ENCODE data around the gene RAB31.

Gene RAB31

GRCh38 chr18:9756271-9756932 is 48.3 kb downstream of the RAB31 start:
- Histone ChIP-seq H3K4me3 (ENCODE audit: low read depth in 1 of 5, low read length in 5 of 5) (no peak overlapping the region), H3K4me1 (ENCODE audit: control insufficient read depth in 5 of 5, insufficient read depth in 5 of 5, low read length in 5 of 5) (peaks cover 0 to 35% (median 5%) of the 10 kb centered on the region in 5 donors)

GRCh38 chr18:9756933-9757470 is 48.9 kb downstream of the RAB31 start:
- Histone ChIP-seq H3K27me3 (ENCODE audit: control insufficient read depth in 5 of 5, insufficient read depth in 4 of 5, low read length in 5 of 5) (no peaks in the 10 kb centered on the region), H3K36me3 (ENCODE audit: control insufficient read depth in 5 of 5, insufficient read depth in 5 of 5, low read length in 5 of 5) (peaks cover 0 to 3% (median 0%) of the 10 kb centered on the region in 5 donors), H3K27ac (ENCODE audit: low read depth, low read length) (no peak overlapping the region), H3K9ac (ENCODE audit: low read length in 5 of 5) (no peak overlapping the region), H3K4me3 (ENCODE audit: low read depth in 1 of 5, low read length in 5 of 5) (no peak overlapping the region), H3K9me3 (ENCODE audit: control insufficient read depth in 5 of 5, low read length in 5 of 5) (no peaks in the 10 kb centered on the region), H3K4me1 (ENCODE audit: control insufficient read depth in 5 of 5, insufficient read depth in 5 of 5, low read length in 5 of 5) (peaks cover 0 to 40% (median 7%) of the 10 kb centered on the region in 5 donors)

More at GRCh38 chr18:9756271-9756932, 48.3 kb downstream of the RAB31 start:
- Histone ChIP-seq H3K9me3 (ENCODE audit: control insufficient read depth in 5 of 5, low read length in 5 of 5) (no peaks in the 10 kb centered on the region), H3K27me3 (ENCODE audit: control insufficient read depth in 5 of 5, insufficient read depth in 4 of 5, low read length in 5 of 5) (no peaks in the 10 kb centered on the region), H3K27ac (ENCODE audit: low read depth, low read length) (no peak overlapping the region), H3K36me3 (ENCODE audit: control insufficient read depth in 5 of 5, insufficient read depth in 5 of 5, low read length in 5 of 5) (peaks cover 0 to 3% (median 0%) of the 10 kb centered on the region in 5 donors), H3K9ac (ENCODE audit: low read length in 5 of 5) (no peak overlapping the region)

GRCh38 chr18:9757827-9758621 is 49.9 kb downstream of the RAB31 start:
- peaks cover 0 to 3% (median 0%) of the 10 kb centered on the region in 5 donors for H3K36me3 ChIP-seq (ENCODE audit: control insufficient read depth in 5 of 5, insufficient read depth in 5 of 5, low read length in 5 of 5)
- H3K4me3 ChIP-seq (ENCODE audit: low read depth in 1 of 5, low read length in 5 of 5), result no peak overlapping the region
- no peaks in the 10 kb centered on the region for H3K27me3 ChIP-seq (ENCODE audit: control insufficient read depth in 5 of 5, insufficient read depth in 4 of 5, low read length in 5 of 5)
- H3K4me1 ChIP-seq (ENCODE audit: control insufficient read depth in 5 of 5, insufficient read depth in 5 of 5, low read length in 5 of 5), result peaks cover 0 to 41% (median 7%) of the 10 kb centered on the region in 5 donors
- no peak overlapping the region for H3K27ac ChIP-seq (ENCODE audit: low read depth, low read length)
- H3K9me3 ChIP-seq (ENCODE audit: control insufficient read depth in 5 of 5, low read length in 5 of 5), result no peaks in the 10 kb centered on the region
- no peak overlapping the region for H3K9ac ChIP-seq (ENCODE audit: low read length in 5 of 5)

- peaks cover 0 to 3% (median 0%) of the 10 kb centered on the region in 5 donors for H3K36me3 ChIP-seq (ENCODE audit: control insufficient read depth in 5 of 5, insufficient read depth in 5 of 5, low read length in 5 of 5)
- H3K9ac ChIP-seq (ENCODE audit: low read length in 5 of 5), result no peak overlapping the region
- no peaks in the 10 kb centered on the region for H3K27me3 ChIP-seq (ENCODE audit: control insufficient read depth in 5 of 5, insufficient read depth in 4 of 5, low read length in 5 of 5)
- H3K9me3 ChIP-seq (ENCODE audit: control insufficient read depth in 5 of 5, low read length in 5 of 5), result no peaks in the 10 kb centered on the region
- H3K4me3 ChIP-seq (ENCODE audit: low read depth in 1 of 5, low read length in 5 of 5), result no peak overlapping the region
- peaks cover 0 to 41% (median 7%) of the 10 kb centered on the region in 5 donors for H3K4me1 ChIP-seq (ENCODE audit: control insufficient read depth in 5 of 5, insufficient read depth in 5 of 5, low read length in 5 of 5)
- H3K27ac ChIP-seq (ENCODE audit: low read depth, low read length), result no peak overlapping the region
These were observed 50.5 kb downstream of the RAB31 start for GRCh38 chr18:9758624-9759075.

- H3K9me3 ChIP-seq (ENCODE audit: control insufficient read depth in 5 of 5, low read length in 5 of 5), result no peaks in the 10 kb centered on the region
- H3K36me3 ChIP-seq (ENCODE audit: control insufficient read depth in 5 of 5, insufficient read depth in 5 of 5, low read length in 5 of 5), result peaks cover 0 to 3% (median 0%) of the 10 kb centered on the region in 5 donors
- peaks cover 0 to 41% (median 7%) of the 10 kb centered on the region in 5 donors for H3K4me1 ChIP-seq (ENCODE audit: control insufficient read depth in 5 of 5, insufficient read depth in 5 of 5, low read length in 5 of 5)
- H3K27me3 ChIP-seq (ENCODE audit: control insufficient read depth in 5 of 5, insufficient read depth in 4 of 5, low read length in 5 of 5), result no peaks in the 10 kb centered on the region
- no peak overlapping the region for H3K27ac ChIP-seq (ENCODE audit: low read depth, low read length)
- H3K9ac ChIP-seq (ENCODE audit: low read length in 5 of 5), result no peak overlapping the region
- H3K4me3 ChIP-seq (ENCODE audit: low read depth in 1 of 5, low read length in 5 of 5), result no peak overlapping the region
These were observed 52.5 kb downstream of the RAB31 start for GRCh38 chr18:9760641-9761040.

- H3K36me3 ChIP-seq (ENCODE audit: control insufficient read depth in 5 of 5, insufficient read depth in 5 of 5, low read length in 5 of 5), result peaks cover 0 to 3% (median 0%) of the 10 kb centered on the region in 5 donors
- peaks cover 0 to 32% (median 9%) of the 10 kb centered on the region in 5 donors for H3K4me1 ChIP-seq (ENCODE audit: control insufficient read depth in 5 of 5, insufficient read depth in 5 of 5, low read length in 5 of 5)
- H3K9ac ChIP-seq (ENCODE audit: low read length in 5 of 5), result no peak overlapping the region
- H3K27me3 ChIP-seq (ENCODE audit: control insufficient read depth in 5 of 5, insufficient read depth in 4 of 5, low read length in 5 of 5), result no peaks in the 10 kb centered on the region
- no peak overlapping the region for H3K4me3 ChIP-seq (ENCODE audit: low read depth in 1 of 5, low read length in 5 of 5)
- no peaks in the 10 kb centered on the region for H3K9me3 ChIP-seq (ENCODE audit: control insufficient read depth in 5 of 5, low read length in 5 of 5)
- no peak overlapping the region for H3K27ac ChIP-seq (ENCODE audit: low read depth, low read length)
These were observed 54.4 kb downstream of the RAB31 start for GRCh38 chr18:9762526-9762925.

- Histone ChIP-seq H3K4me1 (ENCODE audit: control insufficient read depth in 5 of 5, insufficient read depth in 5 of 5, low read length in 5 of 5) (peaks cover 0 to 29% (median 9%) of the 10 kb centered on the region in 5 donors), H3K4me3 (ENCODE audit: low read depth in 1 of 5, low read length in 5 of 5) (no peak overlapping the region), H3K27ac (ENCODE audit: low read depth, low read length) (no peak overlapping the region), H3K27me3 (ENCODE audit: control insufficient read depth in 5 of 5, insufficient read depth in 4 of 5, low read length in 5 of 5) (no peaks in the 10 kb centered on the region), H3K36me3 (ENCODE audit: control insufficient read depth in 5 of 5, insufficient read depth in 5 of 5, low read length in 5 of 5) (peaks cover 0 to 3% (median 0%) of the 10 kb centered on the region in 5 donors), H3K9ac (ENCODE audit: low read length in 5 of 5) (no peak overlapping the region), H3K9me3 (ENCODE audit: control insufficient read depth in 5 of 5, low read length in 5 of 5) (no peaks in the 10 kb centered on the region)
These were observed 55.1 kb downstream of the RAB31 start for GRCh38 chr18:9763157-9763556.

GRCh38 chr18:9764011-9764481 is 55.9 kb downstream of the RAB31 start:
- Histone ChIP-seq H3K27me3 (ENCODE audit: control insufficient read depth in 5 of 5, insufficient read depth in 4 of 5, low read length in 5 of 5) (no peaks in the 10 kb centered on the region), H3K36me3 (ENCODE audit: control insufficient read depth in 5 of 5, insufficient read depth in 5 of 5, low read length in 5 of 5) (no peaks in the 10 kb centered on the region), H3K4me3 (ENCODE audit: low read depth in 1 of 5, low read length in 5 of 5) (no peak overlapping the region), H3K27ac (ENCODE audit: low read depth, low read length) (no peak overlapping the region), H3K4me1 (ENCODE audit: control insufficient read depth in 5 of 5, insufficient read depth in 5 of 5, low read length in 5 of 5) (peaks cover 0 to 22% (median 9%) of the 10 kb centered on the region in 5 donors), H3K9me3 (ENCODE audit: control insufficient read depth in 5 of 5, low read length in 5 of 5) (no peaks in the 10 kb centered on the region), H3K9ac (ENCODE audit: low read length in 5 of 5) (no peak overlapping the region)

- Histone ChIP-seq H3K9me3 (ENCODE audit: control insufficient read depth in 5 of 5, low read length in 5 of 5) (no peaks in the 10 kb centered on the region), H3K4me1 (ENCODE audit: control insufficient read depth in 5 of 5, insufficient read depth in 5 of 5, low read length in 5 of 5) (peaks cover 0 to 22% (median 9%) of the 10 kb centered on the region in 5 donors), H3K36me3 (ENCODE audit: control insufficient read depth in 5 of 5, insufficient read depth in 5 of 5, low read length in 5 of 5) (no peaks in the 10 kb centered on the region), H3K4me3 (ENCODE audit: low read depth in 1 of 5, low read length in 5 of 5) (no peak overlapping the region), H3K27ac (ENCODE audit: low read depth, low read length) (no peak overlapping the region), H3K27me3 (ENCODE audit: control insufficient read depth in 5 of 5, insufficient read depth in 4 of 5, low read length in 5 of 5) (no peaks in the 10 kb centered on the region), H3K9ac (ENCODE audit: low read length in 5 of 5) (no peak overlapping the region)
These were observed 57.4 kb downstream of the RAB31 start for GRCh38 chr18:9765501-9765900.

- Histone ChIP-seq H3K4me1 (ENCODE audit: control insufficient read depth in 5 of 5, insufficient read depth in 5 of 5, low read length in 5 of 5) (peaks cover 0 to 21% (median 10%) of the 10 kb centered on the region in 5 donors), H3K4me3 (ENCODE audit: low read depth in 1 of 5, low read length in 5 of 5) (no peak overlapping the region), H3K27ac (ENCODE audit: low read depth, low read length) (no peak overlapping the region)
These were observed 58.0 kb downstream of the RAB31 start for GRCh38 chr18:9766076-9766481.

More at GRCh38 chr18:9766076-9766481, 58.0 kb downstream of the RAB31 start:
- Histone ChIP-seq H3K27me3 (ENCODE audit: control insufficient read depth in 5 of 5, insufficient read depth in 4 of 5, low read length in 5 of 5) (no peaks in the 10 kb centered on the region), H3K36me3 (ENCODE audit: control insufficient read depth in 5 of 5, insufficient read depth in 5 of 5, low read length in 5 of 5) (no peaks in the 10 kb centered on the region), H3K9ac (ENCODE audit: low read length in 5 of 5) (no peak overlapping the region), H3K9me3 (ENCODE audit: control insufficient read depth in 5 of 5, low read length in 5 of 5) (no peaks in the 10 kb centered on the region)

Measured in subcutaneous abdominal adipose tissue (tissue), 5 donors.